Astrocyte of the hippocampus (primary cell): Measurements from ENCODE around the gene FAM50A.

Experiments used
- DNase-seq: peaks from one replicate; pipeline ENCODE4 v3.0.0; 2011; ENCODE audit warnings: low read depth, low spot score

The FAM50A gene

DNA sequence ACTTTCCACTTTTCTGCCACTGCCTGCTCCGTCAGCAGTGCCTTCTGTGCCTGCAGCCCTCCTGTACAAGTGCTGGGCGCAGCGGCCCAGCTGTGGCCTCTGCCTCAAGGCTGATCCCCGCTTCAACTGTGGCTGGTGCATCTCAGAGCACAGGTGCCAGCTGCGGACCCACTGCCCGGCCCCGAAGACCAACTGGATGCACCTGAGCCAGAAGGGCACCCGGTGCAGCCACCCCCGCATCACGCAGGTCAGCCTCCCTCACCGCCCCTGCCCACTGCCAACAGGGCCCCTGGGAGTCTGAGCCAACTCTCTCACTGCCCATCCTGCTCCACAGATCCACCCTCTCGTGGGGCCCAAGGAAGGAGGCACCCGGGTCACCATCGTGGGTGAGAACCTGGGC is 21.7 kb downstream of the FAM50A start:
- DNase-seq: no peak

DNA sequence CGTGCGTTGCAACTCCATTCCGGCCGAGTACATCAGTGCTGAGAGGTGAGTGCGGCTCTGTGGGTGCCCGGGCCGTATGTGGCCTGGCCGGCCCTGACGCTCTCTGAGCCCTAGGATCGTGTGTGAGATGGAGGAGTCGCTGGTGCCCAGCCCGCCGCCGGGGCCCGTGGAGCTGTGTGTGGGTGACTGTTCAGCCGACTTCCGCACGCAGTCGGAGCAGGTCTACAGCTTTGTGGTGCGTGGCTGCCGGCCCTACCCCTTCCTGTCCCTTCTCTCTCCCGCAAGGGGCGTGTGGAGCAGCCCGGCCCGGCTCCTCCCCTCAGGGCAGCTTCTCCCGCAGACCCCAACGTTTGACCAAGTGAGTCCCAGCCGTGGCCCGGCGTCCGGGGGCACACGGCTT is 22.1 kb downstream of the FAM50A start:
- DNase-seq: no peak

DNA sequence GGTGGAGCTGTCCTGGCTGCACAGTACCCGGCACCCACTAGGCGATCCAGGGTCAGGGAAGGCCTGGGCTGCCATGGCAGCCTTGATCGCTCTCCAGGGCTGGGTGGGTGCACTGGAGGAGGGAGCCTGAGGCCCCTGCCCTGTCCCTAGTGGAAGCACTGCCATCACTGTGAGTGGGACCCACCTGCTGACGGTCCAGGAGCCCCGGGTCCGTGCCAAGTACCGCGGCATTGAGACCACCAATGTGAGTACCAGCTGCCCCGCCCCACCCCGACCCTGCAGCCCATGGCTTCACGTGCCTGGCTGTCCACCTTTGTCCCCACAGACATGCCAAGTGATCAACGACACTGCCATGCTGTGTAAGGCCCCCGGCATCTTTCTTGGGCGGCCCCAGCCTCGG is 23.0 kb downstream of the FAM50A start:
- DNase-seq: no peak

DNA sequence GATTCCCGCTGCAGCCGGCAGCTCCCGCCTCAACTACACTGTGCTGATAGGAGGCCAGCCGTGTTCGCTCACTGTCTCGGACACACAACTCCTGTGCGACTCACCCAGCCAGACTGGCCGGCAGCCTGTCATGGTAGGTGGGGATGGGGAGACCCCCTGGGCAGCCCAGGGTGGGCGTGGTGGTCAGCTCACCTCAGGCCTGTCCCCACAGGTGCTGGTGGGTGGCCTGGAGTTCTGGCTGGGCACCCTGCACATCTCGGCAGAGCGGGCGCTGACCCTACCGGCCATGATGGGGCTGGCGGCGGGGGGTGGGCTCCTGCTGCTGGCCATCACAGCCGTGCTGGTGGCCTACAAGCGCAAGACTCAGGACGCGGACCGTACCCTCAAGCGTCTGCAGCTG is 23.6 kb downstream of the FAM50A start:
- no peak for DNase-seq

DNA sequence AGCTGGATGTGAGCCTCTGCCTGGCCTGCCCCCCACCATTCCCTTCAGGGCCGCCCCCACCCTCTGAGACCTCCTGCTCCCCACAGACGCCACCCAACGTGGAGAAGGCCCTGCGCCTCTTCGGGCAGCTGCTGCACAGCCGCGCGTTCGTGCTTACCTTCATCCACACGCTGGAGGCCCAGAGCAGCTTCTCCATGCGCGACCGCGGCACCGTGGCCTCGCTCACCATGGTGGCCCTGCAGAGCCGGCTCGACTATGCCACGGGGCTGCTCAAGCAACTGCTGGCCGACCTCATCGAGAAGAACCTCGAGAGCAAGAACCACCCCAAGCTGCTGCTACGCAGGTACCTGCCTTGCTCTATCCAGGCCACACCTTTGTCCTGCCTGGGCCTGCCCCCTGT is 24.3 kb downstream of the FAM50A start:
- no peak for DNase-seq

DNA sequence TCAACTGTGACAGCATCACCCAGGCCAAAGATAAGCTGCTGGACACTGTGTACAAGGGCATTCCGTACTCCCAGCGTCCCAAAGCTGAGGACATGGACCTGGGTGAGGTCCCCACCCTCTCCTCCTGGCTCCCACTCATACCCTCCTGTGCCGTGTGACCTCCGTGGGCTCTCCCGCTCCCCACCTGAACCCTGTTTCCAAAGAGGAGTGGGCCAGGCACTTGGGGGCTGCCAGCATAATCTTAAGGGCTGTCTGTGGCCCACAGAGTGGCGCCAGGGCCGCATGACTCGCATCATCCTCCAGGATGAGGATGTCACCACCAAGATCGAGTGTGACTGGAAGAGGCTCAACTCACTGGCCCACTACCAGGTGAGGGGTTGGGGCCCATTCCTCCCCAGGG is 25.2 kb downstream of the FAM50A start:
- no peak for DNase-seq

DNA sequence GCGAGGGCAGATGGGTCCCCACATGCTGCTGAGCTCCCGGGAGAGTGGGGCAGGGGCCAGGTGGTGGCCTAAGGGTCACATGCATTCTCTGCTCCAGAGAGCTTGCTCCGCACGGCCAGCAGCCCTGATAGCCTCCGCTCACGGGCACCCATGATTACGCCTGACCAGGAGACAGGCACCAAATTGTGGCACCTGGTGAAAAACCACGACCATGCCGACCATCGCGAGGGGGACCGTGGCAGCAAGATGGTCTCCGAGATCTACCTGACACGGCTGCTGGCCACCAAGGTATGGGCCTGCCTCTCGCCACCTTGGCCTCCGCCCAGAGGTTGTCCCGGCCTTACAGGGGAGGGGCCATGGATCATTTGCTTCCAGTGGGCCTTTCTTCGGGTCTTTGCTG is 25.9 kb downstream of the FAM50A start:
- no peak for DNase-seq

DNA sequence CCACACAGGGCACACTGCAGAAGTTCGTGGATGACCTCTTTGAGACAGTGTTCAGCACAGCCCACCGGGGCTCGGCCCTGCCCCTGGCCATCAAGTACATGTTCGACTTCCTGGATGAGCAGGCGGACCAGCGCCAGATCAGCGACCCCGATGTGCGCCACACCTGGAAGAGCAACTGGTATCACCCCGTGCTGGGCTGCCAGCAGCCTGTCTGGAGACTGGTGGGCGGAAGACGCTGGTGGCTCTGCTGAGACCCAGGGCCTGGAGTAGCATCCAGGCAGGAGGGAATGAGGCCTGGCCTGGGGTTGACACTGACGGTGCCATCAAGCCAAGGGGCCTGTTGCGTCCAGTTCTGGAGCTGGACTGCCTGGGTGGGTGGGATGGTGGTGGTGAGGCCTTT is 26.5 kb downstream of the FAM50A start:
- no peak for DNase-seq

DNA sequence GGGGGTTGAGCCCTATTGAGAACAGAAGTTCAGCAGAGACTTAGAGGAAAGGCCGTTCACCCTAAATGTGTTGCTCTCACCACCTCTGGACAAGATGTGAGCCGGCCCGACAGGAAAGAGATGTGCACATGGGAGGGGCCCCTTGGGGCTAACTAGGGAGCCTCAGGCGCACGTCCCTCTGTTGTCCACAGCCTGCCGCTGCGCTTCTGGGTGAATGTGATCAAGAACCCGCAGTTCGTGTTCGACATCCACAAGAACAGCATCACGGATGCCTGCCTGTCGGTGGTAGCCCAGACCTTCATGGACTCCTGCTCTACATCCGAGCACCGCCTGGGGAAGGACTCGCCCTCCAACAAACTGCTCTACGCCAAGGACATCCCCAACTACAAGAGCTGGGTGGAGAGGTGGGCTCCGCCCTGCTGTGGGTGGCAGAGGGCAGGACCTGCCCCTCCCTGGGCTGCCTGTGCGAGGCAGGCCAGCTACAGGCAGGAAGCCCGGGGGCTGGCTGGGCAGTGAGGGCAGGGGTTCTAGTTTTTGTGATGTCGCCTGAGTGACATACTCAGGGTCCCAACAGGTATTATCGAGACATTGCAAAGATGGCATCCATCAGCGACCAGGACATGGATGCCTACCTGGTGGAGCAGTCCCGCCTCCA is 27.1 kb downstream of the FAM50A start:
- no peak for DNase-seq

DNA sequence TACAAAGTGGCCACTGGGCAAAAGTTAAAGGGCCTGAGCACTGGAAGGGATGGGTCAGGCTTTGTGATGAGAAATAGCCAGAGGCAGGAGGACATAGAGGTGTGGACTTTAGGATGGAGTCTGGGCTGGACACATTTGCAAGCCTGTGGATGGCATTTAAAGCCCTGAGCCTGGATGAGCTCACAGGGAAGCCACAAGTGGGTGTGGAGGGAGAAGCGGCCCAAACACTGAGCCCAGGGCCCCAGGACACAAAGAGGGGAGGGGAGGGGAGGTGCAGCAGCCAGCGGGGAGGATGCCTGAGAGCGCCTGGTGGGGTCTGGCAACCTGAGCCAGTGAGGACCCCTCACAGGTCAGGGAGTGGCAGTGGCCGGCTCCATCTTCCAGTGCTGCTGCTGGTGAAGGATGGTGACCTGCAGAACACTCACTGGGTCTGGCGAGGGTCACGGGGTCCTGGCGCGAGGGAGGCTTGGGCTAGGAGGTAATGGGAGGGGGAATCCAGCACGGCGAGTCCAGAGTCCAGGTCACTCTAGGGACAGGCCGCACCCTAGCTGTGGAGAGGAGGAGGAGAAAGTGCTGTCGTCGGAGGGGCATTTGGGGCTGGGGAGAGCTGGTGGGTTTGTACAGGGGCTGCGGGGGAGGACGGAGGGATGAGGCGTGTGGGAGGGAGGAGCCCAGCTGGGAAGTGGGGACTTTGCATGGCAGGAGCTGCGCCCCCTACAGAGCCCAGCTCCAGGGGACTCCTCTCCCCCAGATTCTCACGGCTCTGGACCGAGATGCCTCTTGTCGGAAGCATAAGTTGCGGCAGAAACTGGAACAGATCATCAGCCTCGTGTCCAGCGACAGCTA is 28.1 kb downstream of the FAM50A start:
- DNase-seq: no peak

DNA sequence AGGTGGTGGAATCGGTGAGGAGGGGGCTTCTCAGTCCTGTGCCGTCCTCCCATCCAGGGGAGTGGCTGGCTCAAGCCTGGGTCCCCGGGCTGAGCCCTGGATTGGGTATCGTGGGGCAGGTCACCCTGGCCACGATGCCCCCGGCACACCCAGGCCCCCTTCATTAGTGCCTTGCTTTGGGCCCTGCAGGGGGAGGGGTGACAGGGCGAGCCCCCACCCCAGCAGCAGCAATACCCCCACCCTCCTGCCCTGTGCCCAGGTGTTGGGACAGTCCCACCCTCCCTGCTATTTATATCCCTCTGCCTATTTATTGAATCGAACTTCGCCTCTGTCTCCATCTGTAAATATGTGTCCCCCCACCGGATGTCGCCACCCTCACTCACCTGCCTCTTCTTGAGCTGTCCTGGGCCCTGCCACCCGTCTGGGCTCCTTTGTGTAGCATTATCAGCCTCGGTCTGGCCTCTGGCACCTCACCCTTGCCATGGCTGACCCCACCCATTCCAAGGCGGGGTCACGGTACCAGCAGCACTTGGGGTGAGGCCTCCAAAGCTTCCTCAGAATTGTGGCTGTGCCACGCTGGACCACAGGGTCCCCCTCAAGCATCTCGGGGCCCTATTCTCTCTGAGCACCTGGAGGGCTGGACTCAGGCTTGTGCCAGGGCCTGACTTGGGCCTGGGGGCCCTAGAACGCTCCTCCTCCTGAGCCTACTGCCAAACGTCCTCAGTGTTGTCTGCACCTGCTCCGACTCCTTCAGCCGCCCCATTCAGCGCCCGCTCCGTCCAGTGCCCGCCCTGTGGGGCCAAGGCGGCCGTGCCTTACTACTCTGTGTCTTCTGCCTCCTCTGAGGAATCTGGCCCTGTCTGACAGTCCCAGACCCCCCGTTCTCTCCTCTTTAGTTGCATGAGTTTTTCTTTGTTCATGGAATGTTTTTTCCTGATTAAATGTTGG is 29.0 kb downstream of the FAM50A start:
- no peak for DNase-seq

DNA sequence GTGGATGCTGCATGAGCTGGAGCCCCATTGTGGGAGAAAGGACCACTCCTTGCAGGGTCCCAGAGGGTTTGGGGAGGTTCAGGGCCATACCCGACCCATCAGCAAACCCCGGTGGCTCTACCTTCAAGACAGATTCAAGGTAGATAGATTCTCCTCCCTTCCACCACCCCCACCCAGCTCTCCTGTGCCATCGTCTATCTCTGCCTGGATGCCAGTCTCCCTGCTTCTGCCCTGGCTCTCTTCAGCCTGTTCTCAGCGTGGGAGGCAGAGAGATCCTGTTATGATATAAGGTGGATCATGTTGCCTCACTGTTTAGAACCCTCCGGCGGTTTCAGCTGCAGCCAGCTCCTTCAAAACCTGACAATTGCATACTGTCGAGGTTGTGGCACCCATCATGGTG is 29.7 kb downstream of the FAM50A start:
- DNase-seq: no peak

DNA sequence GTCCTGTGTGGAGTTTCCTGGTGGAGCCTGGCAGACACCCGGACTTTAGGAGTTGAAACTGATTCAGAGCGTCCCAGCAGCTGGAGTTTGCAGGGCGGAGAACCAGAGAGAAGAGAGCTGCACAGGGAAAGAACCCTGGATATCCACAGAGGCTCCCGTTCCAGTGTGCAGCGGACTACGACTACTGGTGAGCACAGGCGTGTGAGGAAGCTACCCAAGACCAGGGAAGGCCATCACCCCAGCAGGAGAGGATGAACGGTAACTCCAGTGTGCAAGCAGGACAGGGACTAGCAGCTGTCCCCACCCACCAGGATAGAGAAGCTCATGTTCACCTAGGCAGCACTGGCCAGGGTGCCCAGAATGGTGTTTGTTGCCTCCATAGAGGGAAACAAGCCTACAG is 32.9 kb downstream of the FAM50A start:
- DNase-seq: no peak

DNA sequence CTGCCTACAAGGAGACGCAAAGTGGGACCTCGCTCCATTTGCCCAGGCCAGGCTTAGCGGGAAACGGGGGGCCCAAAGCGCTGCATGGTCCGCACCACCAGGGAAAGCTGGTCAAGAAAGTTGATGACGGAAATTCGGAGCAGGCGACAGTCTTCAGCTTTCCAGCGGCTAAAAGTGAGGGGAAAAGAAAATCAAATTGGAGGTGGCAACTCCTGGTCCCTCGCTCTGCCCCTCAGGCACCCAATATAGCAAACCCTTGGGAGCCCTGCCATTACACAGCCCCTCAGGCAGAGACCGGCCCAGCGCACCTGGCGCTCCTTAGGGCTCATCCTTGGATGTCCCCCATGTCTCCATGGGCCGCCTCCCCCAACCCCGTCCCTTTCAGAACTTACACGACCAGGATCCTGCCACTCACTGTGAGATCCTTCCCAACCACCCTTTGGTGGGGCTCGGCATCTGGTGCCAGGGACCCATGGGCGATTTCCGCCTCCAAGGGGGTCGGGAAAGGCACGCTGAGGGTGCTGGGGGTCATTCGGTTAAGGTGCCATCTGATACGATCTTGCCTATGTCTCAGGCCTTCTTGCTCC is 34.0 kb downstream of the FAM50A start:
- DNase-seq: no peak

DNA sequence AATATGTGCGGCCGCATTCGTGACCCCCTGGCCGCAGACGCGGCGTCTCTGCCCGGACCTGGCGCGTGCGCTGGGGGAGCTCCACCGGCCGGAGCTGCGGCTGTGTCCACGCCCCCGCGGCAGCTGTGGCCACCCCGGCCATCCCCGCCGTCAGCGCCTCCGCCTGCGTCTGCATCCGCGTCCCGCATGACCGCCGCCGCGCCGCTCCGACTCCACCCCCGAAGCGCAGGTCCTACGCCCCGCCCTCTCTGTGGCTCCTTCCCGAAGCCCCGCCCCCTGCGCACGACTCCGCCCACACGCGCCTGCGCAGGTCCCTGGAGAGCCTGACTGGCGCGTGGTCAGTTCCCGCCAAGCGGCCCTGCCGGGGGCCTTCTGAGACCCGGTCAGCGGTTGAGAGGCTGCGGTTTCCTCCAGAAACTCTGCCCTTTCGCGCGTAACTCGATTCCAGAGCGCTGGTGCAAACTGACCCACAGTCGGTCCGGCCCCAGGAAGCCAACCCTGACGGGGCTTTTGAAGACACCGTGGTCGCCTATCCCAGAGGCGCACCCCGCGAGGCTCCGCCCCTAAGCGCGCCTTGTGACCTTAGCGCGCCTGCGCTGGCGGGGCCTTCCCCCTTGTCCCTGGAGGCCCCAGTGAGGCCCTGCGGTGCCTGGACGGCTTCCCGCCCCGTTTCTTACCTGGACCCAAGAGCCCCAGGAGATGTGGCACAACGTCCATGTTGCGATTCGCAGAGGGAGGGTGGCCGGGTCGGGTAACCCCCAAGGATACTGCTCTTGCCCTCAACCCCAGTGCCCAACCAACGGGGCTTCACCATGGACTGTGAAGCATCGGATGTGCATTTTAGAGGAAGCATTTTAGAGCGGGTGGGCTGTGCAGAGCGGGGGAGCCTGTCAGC is 35.0 kb downstream of the FAM50A start, which contains the start of gene LAGE3:
Gene LAGE3 (minus strand): TSS at position 554 of the 895 bp plus-strand sequence. CDS start 366 bp downstream, at position 188.
- DNase-seq: peak; percentile 95

DNA sequence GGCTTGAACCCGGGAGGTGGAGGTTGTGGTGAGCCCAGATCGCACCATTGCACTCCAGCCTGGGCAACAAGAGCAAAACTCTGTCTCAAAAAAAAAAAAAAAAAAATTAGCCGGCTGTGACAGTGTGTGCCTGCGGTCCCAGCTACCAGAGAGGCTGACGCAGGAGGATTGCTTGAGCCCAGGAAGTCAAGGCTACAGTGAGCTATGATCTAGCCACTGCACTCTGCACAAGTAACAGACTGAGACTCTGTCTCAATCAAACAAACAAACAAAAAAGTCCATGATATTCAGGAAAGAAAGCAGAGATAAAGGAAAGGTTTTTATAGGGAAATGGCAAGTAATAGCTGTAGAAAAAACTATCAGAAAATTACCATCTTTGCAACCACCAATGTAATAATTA is 37.3 kb downstream of the FAM50A start:
- no peak for DNase-seq

DNA sequence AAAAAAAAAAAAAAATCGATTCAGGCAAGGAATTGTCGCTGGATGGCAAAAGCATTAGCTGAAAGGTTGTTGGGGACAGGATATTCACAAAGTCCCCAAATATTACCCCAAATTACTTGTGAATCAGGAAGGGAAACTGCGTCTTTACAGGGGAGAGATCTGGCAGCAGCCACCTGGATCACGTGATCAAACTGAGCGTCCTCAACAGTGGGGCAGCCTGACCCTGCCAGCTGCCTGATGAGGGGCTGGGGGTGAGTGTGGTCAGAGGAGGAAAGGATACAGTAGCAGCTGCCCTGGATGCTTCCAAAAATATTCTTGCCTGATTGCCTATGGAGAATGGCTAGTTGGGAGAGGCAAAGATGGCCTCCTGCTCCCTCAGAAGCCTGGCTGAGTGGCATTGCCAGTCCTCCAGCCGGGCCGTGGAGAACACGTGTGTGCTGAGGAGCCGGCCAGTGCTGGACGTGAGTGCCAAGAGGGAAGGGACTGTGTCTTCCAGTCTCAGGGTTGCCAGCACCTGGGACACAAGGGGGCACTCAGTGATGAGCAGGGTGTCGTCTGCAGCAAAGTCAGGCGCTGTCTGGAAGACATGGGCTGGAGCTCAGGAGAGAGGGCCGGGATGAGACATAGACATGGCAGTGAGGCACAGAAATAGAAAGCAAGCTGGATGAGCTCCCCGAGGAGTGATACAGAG is 38.1 kb downstream of the FAM50A start:
- no peak for DNase-seq

DNA sequence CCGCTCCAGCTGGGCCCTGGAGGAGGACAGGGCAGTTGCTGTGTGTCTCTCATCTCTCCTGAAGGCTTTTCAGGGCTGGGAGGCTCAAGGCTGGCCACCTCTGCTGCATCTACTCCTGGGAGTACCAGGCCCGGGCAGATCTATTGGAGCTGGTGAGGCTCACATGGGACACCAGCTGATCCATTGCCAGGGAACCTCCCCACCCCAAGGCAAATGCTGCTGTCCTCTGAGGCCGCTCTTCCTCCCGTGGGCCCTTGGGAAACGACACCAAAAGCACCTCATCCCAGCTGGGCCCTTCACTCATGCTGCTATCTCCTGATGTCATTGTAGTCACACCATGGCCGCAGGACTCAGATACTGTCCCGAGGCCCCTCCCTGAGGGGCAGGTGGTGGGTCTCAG is 38.8 kb downstream of the FAM50A start:
- DNase-seq: no peak

DNA sequence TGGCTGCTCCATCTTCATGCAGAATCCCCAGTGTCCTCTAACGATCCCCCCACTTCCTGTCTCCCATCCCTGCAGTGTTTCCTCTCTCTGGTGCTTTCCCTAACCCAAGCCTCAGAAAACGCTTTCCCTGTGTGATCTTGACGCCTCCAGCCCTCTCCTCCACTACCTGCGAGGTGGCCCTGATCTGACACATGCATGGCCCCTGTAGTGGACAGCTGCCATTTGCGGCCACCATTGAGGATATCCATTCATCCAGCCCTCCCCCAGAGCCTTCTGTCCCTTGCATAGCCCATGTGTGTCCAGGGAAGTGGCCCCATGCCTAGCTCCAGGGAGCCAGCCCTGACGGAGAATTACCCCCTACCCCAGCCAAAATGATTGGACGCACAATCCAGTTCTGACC is 39.4 kb downstream of the FAM50A start:
- no peak for DNase-seq
